Fibroblast of upper back skin (primary cell): Measurements from ENCODE around the gene OR7D4.
"Not testable (repeated sequence)": the region's sequence is repeated elsewhere in the genome, so short reads cannot be mapped to it uniquely, and the experiment has no call there.

Experiments used
- DNase-seq: peaks from one replicate; pipeline ENCODE4 v3.0.0-alpha.2; 2013

The OR7D4 gene

DNA sequence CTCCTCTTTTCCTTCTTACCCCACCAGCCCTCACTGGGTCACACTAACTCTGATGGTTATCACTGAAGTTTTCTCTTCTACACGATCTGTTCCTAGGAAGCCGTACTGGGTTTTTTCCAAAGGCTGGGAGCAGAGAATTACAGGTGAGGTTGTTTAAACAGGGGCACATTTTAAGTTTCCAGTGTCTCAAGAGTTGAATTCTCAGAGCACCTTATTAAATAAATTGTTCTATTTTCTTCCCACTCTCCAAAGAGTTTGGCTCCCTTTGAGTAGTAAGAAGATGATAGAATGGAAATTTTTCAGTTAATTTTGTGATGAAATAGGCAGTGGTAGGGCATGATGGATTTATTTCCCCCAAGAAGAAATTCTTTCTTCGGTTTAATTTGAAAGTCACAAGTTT, at the start of gene OR7D4:
Gene OR7D4 (minus strand): TSS at position 101 of the 400 bp plus-strand sequence. CDS start 4,752 bp downstream, outside the sequence.
- no peak for DNase-seq

- no peak for DNase-seq
Measured at GRCh38 chr19:9251236-9251635, 31.8 kb upstream of the OR7D4 start.

GRCh38 chr19:9250630-9251029, 31.2 kb upstream of the OR7D4 start, which contains the start of gene OR7E24:
Gene OR7E24 (plus strand): TSS chr19:9250930. CDS start chr19:9251044, 114 bp downstream.
- DNase-seq = no peak

DNA sequence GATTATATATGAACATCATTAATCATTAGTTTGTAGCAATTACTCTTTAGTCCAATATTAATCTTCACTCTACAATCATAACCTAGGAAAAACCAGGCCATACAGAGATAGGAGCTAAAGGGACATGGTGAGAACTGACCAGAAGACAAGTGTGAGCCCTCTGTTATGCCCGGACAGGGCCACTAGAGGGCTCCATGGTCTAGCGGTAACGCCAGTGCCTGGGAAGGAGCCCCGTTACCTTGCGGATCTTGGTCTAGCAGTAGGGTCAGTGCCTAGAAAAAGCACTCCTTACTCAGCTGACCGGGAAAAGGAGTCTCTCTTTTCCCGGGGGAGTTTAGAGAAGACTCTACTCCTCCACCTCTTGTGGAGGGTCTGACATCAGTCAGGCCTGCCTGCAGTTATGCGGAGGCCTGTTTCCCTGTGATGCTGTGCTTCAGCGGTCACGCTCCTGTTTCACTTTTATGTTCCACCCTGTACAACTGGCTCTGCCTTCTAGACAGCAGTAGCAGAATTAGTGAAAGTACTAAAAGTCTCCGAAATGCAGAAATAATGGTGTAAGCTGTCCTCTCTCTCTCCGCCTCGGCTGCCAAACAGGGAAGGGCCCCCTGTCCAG, 13.8 kb downstream of the OR7D4 start:
- peak; percentile 60 for DNase-seq

GRCh38 chr19:9198044-9198443, 21.3 kb downstream of the OR7D4 start:
- not testable (repeated sequence) for DNase-seq

DNA sequence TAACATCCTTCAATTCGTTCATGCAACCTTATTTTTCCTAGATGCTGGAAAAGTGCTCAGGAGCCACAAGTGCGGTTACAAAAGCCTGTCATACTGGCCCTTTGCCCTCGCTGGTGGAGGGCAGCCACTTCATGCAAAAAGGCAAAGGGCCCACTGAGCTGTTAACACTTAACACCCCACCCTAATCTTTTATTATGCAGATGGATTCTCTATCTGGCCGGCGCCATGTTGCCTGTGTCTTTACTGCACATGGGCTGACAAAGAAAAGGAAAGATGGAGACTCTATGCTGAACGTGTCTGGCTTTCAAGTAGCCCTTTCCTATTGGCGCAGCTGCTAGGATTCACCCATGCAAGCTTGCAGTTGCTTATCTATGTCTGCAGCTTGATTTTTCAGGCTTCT, 29.9 kb downstream of the OR7D4 start:
- no peak for DNase-seq

- no peak for DNase-seq
Measured at GRCh38 chr19:9187191-9187590, 32.2 kb downstream of the OR7D4 start.

DNA sequence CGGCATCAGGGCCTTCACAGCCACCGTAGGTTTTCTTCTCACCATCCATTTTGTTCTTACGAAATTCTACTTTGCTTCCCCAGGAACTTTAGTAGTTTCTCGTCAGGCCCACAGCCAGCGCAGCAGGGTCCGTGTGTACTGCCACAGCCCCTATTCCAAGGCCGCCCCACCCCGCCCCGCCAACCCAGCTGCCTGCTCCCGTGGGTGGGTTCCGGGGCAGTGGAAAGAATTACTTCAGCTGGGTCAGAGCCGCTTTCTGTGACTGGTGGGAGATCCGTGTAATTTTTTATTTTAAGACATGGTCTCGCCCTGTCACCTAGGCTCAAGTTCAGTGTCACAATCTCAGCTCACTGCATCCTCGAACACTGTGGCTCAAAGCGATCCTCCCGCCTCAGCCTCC, 36.4 kb downstream of the OR7D4 start:
- DNase-seq = no peak

DNA sequence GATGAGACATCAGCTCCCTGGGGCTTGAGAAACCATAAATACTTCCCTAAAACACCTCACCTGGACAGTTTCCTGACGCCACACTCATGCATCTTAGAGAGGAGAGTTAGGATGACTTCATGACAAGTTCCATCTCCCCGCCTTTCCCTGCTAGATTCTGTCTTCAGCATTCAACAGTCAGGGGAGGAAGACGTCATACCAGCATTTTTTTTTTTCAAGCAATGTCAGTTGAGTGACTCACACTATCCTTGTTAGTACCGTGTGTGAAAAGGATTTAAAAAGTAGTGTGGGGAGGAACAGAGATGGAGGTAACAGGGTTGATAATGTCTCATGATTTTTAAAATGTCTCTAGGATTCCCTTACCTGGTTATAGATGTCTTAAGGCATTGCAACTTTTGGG, 40.5 kb downstream of the OR7D4 start, which contains the start of gene OR7D2:
Gene OR7D2 (plus strand): TSS at position 79 of the 400 bp plus-strand sequence. CDS start 6,803 bp downstream, outside the sequence.
- no peak for DNase-seq

DNA sequence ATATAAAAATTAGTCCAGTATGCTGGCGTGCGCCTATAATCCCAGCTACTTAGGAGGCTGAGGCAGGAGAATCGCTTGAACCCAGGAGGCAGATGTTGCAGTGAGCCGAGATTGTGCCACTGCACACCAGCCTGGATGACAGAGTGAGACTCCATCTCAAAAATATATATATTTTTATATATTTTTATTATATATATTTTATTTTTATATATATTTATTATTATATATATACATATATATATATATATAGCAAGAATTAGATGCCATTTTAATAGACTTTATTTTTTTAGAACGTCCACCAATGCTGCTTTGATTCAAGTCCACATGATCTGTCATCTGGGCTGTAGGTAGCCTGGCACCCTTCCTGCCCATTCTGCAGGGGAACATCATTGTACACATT, 44.1 kb downstream of the OR7D4 start:
- DNase-seq = no peak

GRCh38 chr19:9171393-9171991, 47.9 kb downstream of the OR7D4 start:
- DNase-seq = no peak

GRCh38 chr19:9166846-9167245, 52.5 kb downstream of the OR7D4 start:
- DNase-seq = no peak

GRCh38 chr19:9165261-9165660, 54.1 kb downstream of the OR7D4 start:
- DNase-seq = no peak

GRCh38 chr19:9161427-9161826, 58.0 kb downstream of the OR7D4 start:
- DNase-seq = no peak
